GM20000 (cell line): ENCODE measurements around the gene TUBB2B.

Experiments
- DNase-seq: peaks from one replicate; pipeline ENCODE4 v3.0.0; 2012; ENCODE audit warnings: low spot score
- TF ChIP-seq, protein P1 (sequence below): IDR thresholded peaks from 2 replicates; pipeline ENCODE4 v1.5.1; 2012; ENCODE audit warnings: mild to moderate bottlenecking, control low read depth; ENCODE audit errors: extremely low read depth, missing control alignments

Gene TUBB2B

DNA sequence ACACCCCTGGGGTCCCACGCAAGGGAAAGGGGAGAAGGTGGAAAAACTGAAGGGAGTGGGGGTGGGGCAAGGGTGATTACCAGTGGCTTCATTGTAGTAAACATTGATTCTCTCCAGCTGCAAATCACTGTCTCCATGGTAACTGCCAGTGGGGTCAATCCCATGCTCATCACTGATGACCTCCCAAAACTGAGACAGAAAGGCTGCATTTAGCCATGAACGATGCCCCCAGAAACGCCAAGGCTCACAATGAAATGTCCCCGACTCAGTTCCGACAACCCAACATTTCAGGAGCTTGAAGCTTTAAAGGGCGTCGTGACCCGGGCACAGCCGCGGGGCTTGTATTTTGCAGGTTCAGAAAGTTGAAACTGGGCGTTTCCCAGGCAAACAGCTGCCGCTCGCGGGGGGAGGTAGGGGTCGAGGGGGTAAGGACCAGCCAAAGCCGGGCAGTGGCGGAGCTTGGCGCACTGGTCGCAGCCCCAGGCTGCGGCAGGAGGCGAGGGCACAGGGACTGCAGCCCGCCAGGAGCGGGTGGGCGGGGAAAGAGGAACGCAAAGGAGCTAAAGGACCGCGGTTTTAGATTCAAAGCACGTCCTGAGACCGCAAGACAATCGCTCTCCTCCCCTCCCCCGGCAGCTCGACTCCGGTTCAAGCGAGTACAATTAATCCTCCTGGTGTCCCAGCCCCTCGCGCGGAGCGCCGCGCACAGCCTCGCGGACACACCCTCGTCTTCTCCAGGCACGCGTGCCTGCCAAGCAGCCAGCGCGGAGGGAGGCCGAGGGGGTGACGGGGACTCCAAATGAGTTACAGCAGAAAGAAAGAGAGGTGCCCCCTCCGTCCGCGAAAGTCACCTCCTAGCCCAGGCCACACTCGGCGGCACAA, 731 bp downstream of the TUBB2B start:
- TF ChIP-seq, protein P1, sequence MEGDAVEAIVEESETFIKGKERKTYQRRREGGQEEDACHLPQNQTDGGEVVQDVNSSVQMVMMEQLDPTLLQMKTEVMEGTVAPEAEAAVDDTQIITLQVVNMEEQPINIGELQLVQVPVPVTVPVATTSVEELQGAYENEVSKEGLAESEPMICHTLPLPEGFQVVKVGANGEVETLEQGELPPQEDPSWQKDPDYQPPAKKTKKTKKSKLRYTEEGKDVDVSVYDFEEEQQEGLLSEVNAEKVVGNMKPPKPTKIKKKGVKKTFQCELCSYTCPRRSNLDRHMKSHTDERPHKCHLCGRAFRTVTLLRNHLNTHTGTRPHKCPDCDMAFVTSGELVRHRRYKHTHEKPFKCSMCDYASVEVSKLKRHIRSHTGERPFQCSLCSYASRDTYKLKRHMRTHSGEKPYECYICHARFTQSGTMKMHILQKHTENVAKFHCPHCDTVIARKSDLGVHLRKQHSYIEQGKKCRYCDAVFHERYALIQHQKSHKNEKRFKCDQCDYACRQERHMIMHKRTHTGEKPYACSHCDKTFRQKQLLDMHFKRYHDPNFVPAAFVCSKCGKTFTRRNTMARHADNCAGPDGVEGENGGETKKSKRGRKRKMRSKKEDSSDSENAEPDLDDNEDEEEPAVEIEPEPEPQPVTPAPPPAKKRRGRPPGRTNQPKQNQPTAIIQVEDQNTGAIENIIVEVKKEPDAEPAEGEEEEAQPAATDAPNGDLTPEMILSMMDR = no peak
- DNase-seq = peak; percentile 66

DNA sequence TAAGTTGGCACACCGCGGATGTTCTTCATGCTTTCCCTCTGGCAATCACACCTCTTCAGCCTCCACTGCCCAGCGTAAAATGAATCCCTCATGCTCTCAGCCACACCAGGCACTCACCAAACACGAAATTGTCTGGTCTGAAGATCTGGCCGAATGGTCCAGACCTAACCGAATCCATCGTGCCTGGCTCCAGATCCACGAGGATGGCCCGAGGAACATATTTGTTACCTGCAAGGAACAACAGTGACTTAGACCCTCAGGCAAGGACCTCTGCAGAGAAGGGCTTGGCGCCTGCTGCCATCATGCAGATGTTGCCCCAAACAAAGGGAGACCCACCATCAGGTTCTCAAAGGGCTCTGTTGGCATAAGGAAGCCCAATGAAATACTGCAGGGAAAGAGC, 1.4 kb downstream of the TUBB2B start:
- TF ChIP-seq, protein P1 = no peak
- DNase-seq = no peak

DNA sequence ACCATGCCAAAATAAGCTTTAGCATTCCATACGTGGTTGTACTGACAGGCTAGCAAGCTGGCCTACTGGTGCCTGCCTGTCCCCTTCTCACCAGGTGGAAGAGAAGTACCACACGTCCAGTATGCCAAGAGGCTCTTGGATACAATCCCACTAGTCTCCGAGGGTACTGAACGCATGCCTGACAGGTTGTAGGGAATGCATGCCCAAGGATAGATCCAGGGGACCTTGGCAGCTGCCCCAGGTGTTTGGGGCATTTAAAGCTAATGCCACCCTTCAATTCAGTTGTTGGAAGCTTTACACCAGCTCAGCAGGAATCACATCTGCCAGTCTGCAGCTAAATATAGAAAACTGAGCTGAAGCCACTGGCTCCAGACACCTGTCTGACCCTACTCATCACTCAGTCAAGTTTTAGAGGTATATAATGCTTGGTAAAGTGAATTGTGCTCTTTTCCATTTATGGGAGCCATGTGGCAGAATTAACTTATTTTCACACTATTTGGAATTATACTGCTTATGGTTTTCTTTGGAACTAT, 4.9 kb downstream of the TUBB2B start:
- no peak for DNase-seq
- TF ChIP-seq, protein P1 = no peak

DNA sequence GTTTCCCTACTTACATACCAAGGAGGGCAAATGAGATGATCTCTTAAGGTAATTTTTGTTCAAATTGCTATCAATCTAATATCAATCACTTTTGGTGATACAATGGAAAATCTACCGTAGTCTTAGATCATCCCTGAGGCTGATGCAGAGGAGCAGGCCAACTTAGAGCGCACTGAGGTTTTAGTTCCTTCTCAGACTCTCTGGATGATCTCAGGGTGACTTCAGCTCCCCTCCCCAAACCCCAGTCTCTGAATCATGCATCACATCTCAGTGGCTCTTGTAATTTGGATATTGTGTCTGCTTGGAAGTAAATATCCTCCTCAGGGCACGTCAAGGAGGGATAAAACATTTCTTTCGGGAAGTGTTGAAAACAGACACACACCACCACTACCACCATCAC, 5.9 kb downstream of the TUBB2B start:
- DNase-seq = no peak
- TF ChIP-seq, protein P1 = no peak

DNA sequence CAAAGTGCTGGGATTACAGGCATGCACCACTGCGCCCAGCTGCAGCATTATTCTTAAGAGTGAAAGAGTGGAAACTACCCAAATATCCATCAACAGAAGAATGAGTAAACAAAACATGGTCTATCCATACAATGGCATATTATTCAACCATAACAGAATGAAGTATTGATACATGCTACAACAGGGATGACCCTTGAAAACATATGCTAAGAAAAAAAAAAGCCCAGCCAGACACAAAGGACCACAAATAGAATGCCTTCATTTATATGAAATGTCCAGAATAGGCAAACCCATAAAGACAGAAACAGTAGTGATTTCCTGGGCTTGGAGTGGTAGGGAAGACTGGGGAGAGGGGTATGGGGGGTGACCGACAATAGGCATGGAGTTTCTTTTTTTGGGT, 7.1 kb downstream of the TUBB2B start:
- TF ChIP-seq, protein P1 = no peak
- DNase-seq = no peak

DNA sequence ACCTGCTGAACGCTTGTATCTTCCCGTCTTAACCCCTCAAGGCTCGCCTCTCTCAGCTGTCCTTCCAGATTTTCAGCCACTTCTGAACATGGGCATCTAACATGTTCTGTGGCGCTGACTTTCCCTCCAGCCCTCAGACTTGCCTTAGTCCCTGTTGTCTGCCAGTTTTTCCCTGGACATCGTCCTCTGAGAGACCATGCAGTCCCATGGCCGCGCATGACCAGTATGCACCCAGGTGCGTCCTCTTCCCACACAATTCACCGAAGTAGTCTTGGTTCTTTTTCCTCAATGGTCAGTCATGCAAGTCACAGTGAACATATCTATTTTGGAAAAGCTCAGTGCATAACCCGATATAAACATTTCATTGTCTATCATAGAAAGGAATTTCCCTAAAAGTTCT, 9.2 kb downstream of the TUBB2B start:
- no peak for DNase-seq
- TF ChIP-seq, protein P1 = no peak

DNA sequence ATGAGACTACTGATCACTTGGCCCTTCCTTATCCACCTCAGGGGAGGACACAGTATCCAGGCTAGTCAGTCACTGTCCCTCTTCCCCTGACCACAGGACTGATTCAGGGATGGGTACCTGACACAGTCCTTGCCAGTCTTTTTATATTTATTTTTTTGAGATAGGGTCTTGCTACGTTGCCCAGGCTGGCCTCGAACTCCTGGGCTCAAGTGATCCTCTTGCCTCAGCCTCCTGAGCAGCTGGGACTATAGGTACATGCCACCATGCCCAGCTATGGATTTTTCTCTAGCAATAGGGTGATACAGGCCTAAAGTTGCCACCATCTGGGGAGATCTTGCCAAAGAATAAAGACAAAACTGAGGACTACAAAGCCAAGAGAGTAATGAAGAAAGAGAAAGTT, 10.2 kb downstream of the TUBB2B start:
- TF ChIP-seq, protein P1 = no peak
- DNase-seq = no peak
